Measurements from ENCODE around the gene TMEM174. TPM values are rescaled to one million over a fixed set of nuclear protein-coding genes. Genes with fewer than 3 reads are reported as not detected.

TMEM174 gene
- total RNA-seq, 1 donor from 2014 or later, result not detected

DNA sequence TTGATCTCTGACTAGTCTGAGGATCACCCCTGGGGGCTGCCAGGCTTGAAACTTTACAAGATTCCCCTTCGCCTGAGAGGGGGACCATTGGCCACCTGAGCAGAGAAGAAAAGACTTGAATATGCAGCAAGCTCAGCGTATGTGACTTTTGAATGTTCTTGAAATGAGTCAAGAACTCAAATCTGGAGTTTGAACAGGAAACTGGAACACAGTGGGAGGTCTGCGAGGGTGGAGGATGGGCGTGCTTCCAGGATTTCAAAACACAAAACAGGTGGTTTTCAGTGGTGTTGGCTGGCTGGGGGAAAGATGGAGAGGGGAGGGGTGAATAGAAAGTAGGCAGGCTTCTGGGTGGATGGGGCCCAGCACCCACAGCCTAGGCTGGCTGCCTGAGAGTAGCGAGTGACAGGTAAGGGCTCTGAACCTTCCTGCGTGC, 40.6 kb downstream of the TMEM174 start:
- no peak for DNase-seq (ENCODE audit: low spot score in 2 of 2, unreplicated experiment in 2 of 2)
- H3K9me3 Mint-ChIP-seq, result peaks cover 21% of the 10 kb centered on the region
- TF ChIP-seq, protein P1, sequence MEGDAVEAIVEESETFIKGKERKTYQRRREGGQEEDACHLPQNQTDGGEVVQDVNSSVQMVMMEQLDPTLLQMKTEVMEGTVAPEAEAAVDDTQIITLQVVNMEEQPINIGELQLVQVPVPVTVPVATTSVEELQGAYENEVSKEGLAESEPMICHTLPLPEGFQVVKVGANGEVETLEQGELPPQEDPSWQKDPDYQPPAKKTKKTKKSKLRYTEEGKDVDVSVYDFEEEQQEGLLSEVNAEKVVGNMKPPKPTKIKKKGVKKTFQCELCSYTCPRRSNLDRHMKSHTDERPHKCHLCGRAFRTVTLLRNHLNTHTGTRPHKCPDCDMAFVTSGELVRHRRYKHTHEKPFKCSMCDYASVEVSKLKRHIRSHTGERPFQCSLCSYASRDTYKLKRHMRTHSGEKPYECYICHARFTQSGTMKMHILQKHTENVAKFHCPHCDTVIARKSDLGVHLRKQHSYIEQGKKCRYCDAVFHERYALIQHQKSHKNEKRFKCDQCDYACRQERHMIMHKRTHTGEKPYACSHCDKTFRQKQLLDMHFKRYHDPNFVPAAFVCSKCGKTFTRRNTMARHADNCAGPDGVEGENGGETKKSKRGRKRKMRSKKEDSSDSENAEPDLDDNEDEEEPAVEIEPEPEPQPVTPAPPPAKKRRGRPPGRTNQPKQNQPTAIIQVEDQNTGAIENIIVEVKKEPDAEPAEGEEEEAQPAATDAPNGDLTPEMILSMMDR (IDR thresholded peaks at IDR 0.05; ENCODE audit: unreplicated experiment), result no peak
- H3K36me3 Mint-ChIP-seq, result no peaks in the 10 kb centered on the region
- H3K4me1 Mint-ChIP-seq, result peaks cover 9% of the 10 kb centered on the region
- H3K27me3 Mint-ChIP-seq (ENCODE audit: low read depth), result peaks cover 91% of the 10 kb centered on the region
- no peak overlapping the region for H3K27ac Mint-ChIP-seq
- H3K4me3 Mint-ChIP-seq, result no peak overlapping the region

DNA sequence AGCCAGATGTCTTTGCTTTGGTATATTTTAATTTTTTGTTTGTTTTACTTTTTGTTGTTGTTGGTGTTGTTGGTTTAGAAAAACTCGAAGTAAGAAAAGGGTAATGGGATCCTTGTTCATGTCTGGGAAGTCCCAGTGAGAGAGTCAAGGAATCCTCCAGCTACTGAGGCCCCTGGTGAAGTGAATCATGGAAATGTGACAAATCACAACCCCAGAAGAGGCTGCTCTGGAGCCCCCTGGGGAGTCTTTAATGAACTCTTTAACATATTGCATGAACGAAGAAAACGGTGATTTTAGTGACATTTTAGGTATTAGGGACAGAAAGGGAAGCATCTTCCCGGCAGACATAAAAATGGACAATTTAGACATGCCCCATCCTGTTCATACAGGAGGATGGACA, 41.3 kb downstream of the TMEM174 start:
- H3K27me3 Mint-ChIP-seq (ENCODE audit: low read depth), result peaks cover 93% of the 10 kb centered on the region
- no peak overlapping the region for H3K4me3 Mint-ChIP-seq
- H3K36me3 Mint-ChIP-seq, result no peaks in the 10 kb centered on the region
- peaks cover 9% of the 10 kb centered on the region for H3K4me1 Mint-ChIP-seq
- no peak overlapping the region for H3K27ac Mint-ChIP-seq
- peaks cover 14% of the 10 kb centered on the region for H3K9me3 Mint-ChIP-seq
- no peak for DNase-seq (ENCODE audit: low spot score in 2 of 2, unreplicated experiment in 2 of 2)
- TF ChIP-seq, protein P1 (IDR thresholded peaks at IDR 0.05; ENCODE audit: unreplicated experiment), result no peak

DNA sequence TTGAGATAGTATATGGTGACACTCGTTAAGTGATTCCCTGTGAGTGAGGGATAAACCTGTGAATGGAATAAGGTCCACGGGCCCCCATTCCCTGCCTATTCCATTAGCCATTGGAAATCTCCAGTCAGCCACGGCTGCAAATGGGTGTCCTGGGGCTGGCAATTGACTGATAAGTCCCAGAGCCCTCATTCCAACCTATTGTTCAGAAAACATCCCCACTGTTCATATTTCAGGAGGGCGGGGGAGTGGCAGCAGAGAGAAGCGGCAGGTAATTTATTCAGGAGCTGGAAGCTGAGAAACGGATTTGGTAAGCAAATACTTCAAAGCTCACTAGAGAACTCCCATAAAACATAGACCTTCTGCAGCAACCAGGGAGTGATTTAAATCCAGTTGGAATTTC, 42.0 kb downstream of the TMEM174 start:
- no peak for DNase-seq (ENCODE audit: low spot score in 2 of 2, unreplicated experiment in 2 of 2)
- TF ChIP-seq, protein P1 (IDR thresholded peaks at IDR 0.05; ENCODE audit: unreplicated experiment), result no peak

DNA sequence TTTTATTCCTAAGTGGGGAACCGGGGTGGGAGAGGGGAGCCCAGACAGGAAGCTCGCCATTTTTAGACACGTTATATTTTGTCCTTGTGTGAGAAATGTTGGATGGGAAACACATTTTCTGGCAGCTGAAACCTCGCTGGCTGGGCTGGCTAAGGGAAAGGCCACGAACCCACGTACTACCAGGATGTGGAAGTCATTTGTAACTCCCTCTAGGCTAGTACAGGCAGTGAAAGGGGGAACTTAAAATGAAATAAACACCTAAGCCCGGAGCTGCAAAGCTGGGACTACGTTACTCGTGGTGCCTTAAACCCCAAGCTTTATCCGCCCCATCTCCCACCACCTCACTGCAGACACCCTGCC, 42.5 kb downstream of the TMEM174 start:
- Mint-ChIP-seq H3K9me3 (peaks cover 5% of the 10 kb centered on the region), H3K4me1 (peaks cover 9% of the 10 kb centered on the region), H3K4me3 (peak overlapping the region; percentile 58), H3K27ac (no peak overlapping the region), H3K27me3 (ENCODE audit: low read depth) (peaks cover 93% of the 10 kb centered on the region), H3K36me3 (no peaks in the 10 kb centered on the region)
- DNase-seq (ENCODE audit: low spot score in 2 of 2, unreplicated experiment in 2 of 2), result no peak
- TF ChIP-seq, protein P1 (IDR thresholded peaks at IDR 0.05; ENCODE audit: unreplicated experiment), result no peak

More for the DNA sequence above, 42.0 kb downstream of the TMEM174 start:
- H3K9me3 Mint-ChIP-seq, result peaks cover 8% of the 10 kb centered on the region
- H3K36me3 Mint-ChIP-seq, result no peaks in the 10 kb centered on the region
- H3K4me3 Mint-ChIP-seq, result peak overlapping the region; percentile 58
- no peak overlapping the region for H3K27ac Mint-ChIP-seq
- H3K4me1 Mint-ChIP-seq, result peaks cover 9% of the 10 kb centered on the region
- peaks cover 94% of the 10 kb centered on the region for H3K27me3 Mint-ChIP-seq (ENCODE audit: low read depth)

DNA sequence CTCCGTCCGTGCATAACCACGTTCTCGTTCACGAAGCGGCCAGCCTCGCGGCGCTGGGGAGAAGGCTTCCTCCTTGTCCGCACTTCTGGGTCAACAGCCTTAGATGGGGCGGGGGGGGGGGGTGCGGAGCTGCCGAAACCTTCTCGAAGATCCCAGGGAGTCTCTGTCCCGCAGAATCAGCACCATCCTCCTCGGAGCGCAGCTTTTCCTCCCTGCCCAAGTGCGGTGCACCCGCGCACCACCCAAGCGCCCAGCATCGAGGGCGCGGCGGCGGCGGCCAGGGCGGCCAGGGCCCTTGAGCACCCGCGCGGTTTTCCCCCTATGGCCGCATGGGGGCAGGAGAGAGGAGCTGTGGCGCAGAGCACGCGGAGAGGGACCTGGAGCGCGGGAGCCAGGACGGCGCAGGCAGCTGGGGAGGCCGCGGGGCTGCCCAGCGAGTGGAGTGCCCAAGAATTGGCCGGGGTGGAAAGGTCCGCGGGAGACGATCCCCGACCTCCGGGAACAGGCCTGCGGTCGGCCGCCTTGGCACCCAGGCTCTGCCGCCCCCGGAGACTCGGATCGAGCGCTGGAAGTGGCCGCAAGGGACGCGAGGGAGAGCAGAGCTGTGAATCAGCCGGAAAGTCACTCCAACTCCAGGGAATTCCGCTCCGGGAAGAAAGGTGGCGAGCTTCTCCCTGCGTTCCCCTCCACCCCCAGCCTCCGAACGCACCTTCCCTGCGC, 43.1 kb downstream of the TMEM174 start:
- Mint-ChIP-seq H3K27me3 (ENCODE audit: low read depth) (peaks cover 93% of the 10 kb centered on the region), H3K4me1 (peaks cover 9% of the 10 kb centered on the region), H3K9me3 (no peaks in the 10 kb centered on the region), H3K4me3 (peak overlapping the region; percentile 58), H3K27ac (no peak overlapping the region), H3K36me3 (no peaks in the 10 kb centered on the region)
- TF ChIP-seq, protein P1 (IDR thresholded peaks at IDR 0.05; ENCODE audit: unreplicated experiment), result peak; percentile 89
- DNase-seq (ENCODE audit: low spot score in 2 of 2, unreplicated experiment in 2 of 2), result peak; percentile 58 to 85

Measured in mesothelial cell of epicardium (in vitro differentiated cells).